Natural killer cell treated with Interleukin-12 subunit alpha and Interleukin-12 subunit beta and Interleukin-15 and Interleukin-18, amount 100 ng/mL, for 72 hours (primary cell): ENCODE data around the gene CACNG5. TPM values are rescaled to one million over a fixed set of nuclear protein-coding genes. Genes with fewer than 3 reads are reported as not detected.

ENCODE experiments used
- ATAC-seq, 2 donors: fragments of 150-1000 bp; cut with Tn5 transposase in 1 of 2; sonication (Bioruptor Pico), chemical (Tn5 transposase) in 1 of 2; 2 replicates each; pipeline ENCODE4 v1.10.0; 2021
- DNase-seq: peaks from one replicate; pipeline ENCODE4 v3.0.0; 2022; ENCODE audit warnings: low spot score
- H3K27ac Mint-ChIP-seq, 2 donors: 1 replicate in 1 of 2; 2 replicates in 1 of 2; pipeline ENCODE4 v1.8.0; 2022; ENCODE audit warnings: mixed read lengths in 2 of 2, mild to moderate bottlenecking in 1 of 2, moderate library complexity in 1 of 2
- H3K27me3 Mint-ChIP-seq, 2 donors: 1 replicate in 1 of 2; 2 replicates in 1 of 2; pipeline ENCODE4 v1.8.0; 2022; ENCODE audit warnings: mixed read lengths in 2 of 2
- H3K36me3 Mint-ChIP-seq: one replicate; pipeline ENCODE4 v1.8.0; 2022; ENCODE audit warnings: mixed read lengths
- H3K4me1 Mint-ChIP-seq, 2 donors: 1 replicate in 1 of 2; 2 replicates in 1 of 2; pipeline ENCODE4 v1.8.0; 2022; ENCODE audit warnings: low read depth in 2 of 2, mixed read lengths in 2 of 2, mild to moderate bottlenecking in 1 of 2
- H3K4me3 Mint-ChIP-seq: one replicate; pipeline ENCODE4 v1.8.0; 2022; ENCODE audit warnings: mixed read lengths
- H3K9me3 Mint-ChIP-seq: 2 replicates; pipeline ENCODE4 v1.8.0; 2022; ENCODE audit warnings: mixed read lengths
- total RNA-seq, 2 donors: library from RNA; stranded (reverse); gene quantifications; one replicate each; pipeline ENCODE4 v1.2.3, GENCODE V29; 2022

The CACNG5 gene
- not detected for total RNA-seq

DNA sequence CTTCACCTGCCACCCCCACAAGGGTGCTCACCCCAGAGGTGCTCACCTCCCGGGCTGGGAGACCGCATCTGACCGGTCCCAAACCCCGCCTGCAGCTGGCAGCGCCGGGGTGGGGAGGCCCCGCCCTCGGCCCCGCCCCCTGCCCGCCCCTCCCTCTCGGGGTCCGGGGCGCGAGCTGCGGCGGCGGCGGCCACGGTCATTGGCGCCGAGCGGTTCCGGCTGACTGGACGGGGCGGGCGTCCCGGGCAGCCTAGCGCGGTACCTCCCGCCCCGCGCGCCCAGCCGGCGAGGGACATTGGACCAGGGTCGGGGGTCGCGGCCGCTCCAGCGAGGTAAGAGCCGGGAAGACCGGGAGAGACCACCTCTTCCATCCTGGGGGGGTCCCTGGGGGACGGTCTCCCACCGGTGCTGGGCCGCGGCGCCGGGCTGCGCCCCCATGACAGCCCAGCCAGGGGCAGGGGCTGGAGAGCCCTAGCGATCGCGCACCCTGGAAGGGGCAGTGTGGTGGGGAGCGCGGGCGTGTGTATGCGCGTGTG lies at the start of gene CACNG5:
Gene CACNG5 (plus strand): TSS at position 199 of the 536 bp plus-strand sequence. CDS start 42,216 bp downstream, outside the sequence.
- peak in 1 of 2 donors; percentile 30 for ATAC-seq

DNA sequence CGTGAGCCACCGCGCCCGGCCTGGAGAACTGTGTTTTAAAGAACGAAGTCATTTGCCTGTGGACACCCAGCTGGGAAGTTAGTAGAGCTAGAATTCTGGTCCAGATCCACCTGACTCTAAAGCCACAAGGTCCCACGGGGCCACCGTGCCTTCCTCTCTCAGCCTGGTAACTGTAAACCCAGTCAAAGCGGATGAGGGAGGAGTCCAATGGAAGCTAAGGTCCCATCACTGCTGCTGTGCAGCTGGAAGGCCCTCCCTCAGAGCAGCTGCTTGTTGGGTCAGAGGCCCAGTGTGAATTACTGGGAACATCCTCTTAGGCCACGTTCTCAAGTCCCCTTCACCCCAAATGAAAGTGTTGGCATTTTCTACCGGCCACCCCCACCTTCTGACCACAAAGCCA lies 48.8 kb upstream of the CACNG5 start:
- H3K4me3 Mint-ChIP-seq: no peak overlapping the region
- H3K27ac Mint-ChIP-seq: no peak overlapping the region
- no peaks in the 10 kb centered on the region for H3K36me3 Mint-ChIP-seq
- no peaks in the 10 kb centered on the region for H3K9me3 Mint-ChIP-seq
- H3K27me3 Mint-ChIP-seq: no peaks in the 10 kb centered on the region
- no peak for ATAC-seq
- peaks cover 1% of the 10 kb centered on the region in 2 donors for H3K4me1 Mint-ChIP-seq
- no peak for DNase-seq

More for the DNA sequence above, at the start of gene CACNG5:
- H3K27me3 Mint-ChIP-seq: peaks cover 33 to 51% of the 10 kb centered on the region in 2 donors
- H3K9me3 Mint-ChIP-seq: no peaks in the 10 kb centered on the region
- no peak within 1 kb of the TSS for H3K4me3 Mint-ChIP-seq
- DNase-seq: no peak
- no peak within 1 kb of the TSS for H3K27ac Mint-ChIP-seq
- no peaks in the 10 kb centered on the region for H3K36me3 Mint-ChIP-seq
- no peaks in the 10 kb centered on the region for H3K4me1 Mint-ChIP-seq

DNA sequence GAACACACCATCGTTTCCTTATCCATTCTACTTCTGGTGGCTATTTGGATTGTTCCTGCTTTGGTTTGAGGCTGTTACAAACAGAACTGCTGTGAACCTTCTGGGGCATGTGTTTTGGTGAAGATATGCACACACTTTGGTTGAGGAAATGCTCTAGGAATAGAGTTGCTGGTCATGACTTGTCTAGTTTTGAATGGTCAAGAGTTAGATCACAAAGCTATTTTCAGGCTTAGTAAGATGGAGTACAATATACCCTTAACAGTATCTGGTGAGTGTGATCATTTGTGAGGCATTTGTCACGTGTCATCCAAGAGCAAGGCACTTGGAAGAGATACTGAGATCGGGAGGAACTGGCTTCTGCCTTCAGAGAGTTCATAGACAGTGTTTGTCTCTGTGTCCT lies 47.0 kb upstream of the CACNG5 start:
- H3K4me3 Mint-ChIP-seq: no peak overlapping the region
- no peaks in the 10 kb centered on the region for H3K27me3 Mint-ChIP-seq
- H3K27ac Mint-ChIP-seq: no peak overlapping the region
- ATAC-seq (no peak), DNase-seq (no peak)
- H3K4me1 Mint-ChIP-seq: peaks cover 6% of the 10 kb centered on the region in 2 donors
- no peaks in the 10 kb centered on the region for H3K36me3 Mint-ChIP-seq
- H3K9me3 Mint-ChIP-seq: no peaks in the 10 kb centered on the region

- Mint-ChIP-seq H3K27me3 (no peaks in the 10 kb centered on the region), H3K4me3 (no peak overlapping the region), H3K9me3 (no peaks in the 10 kb centered on the region), H3K4me1 (peaks cover 6% of the 10 kb centered on the region in 2 donors), H3K36me3 (no peaks in the 10 kb centered on the region), H3K27ac (no peak overlapping the region)
- no peak for ATAC-seq
- DNase-seq: no peak
These were observed 45.8 kb upstream of the CACNG5 start for GRCh38 chr17:66789093-66789492.

- H3K4me3 Mint-ChIP-seq: no peak overlapping the region
- H3K4me1 Mint-ChIP-seq: peaks cover 6% of the 10 kb centered on the region in 2 donors
- H3K27ac Mint-ChIP-seq: no peak overlapping the region
- ATAC-seq: no peak
- H3K9me3 Mint-ChIP-seq: no peaks in the 10 kb centered on the region
- H3K27me3 Mint-ChIP-seq: no peaks in the 10 kb centered on the region
- no peaks in the 10 kb centered on the region for H3K36me3 Mint-ChIP-seq
- no peak for DNase-seq
These were observed 44.9 kb upstream of the CACNG5 start for GRCh38 chr17:66789961-66790437.

- no peaks in the 10 kb centered on the region for H3K27me3 Mint-ChIP-seq
- no peaks in the 10 kb centered on the region for H3K36me3 Mint-ChIP-seq
- H3K9me3 Mint-ChIP-seq: no peaks in the 10 kb centered on the region
- no peak overlapping the region for H3K27ac Mint-ChIP-seq
- DNase-seq (no peak), ATAC-seq (no peak)
- peaks cover 6% of the 10 kb centered on the region in 2 donors for H3K4me1 Mint-ChIP-seq
- no peak overlapping the region for H3K4me3 Mint-ChIP-seq
These were observed 44.3 kb upstream of the CACNG5 start for GRCh38 chr17:66790501-66791061.

DNA sequence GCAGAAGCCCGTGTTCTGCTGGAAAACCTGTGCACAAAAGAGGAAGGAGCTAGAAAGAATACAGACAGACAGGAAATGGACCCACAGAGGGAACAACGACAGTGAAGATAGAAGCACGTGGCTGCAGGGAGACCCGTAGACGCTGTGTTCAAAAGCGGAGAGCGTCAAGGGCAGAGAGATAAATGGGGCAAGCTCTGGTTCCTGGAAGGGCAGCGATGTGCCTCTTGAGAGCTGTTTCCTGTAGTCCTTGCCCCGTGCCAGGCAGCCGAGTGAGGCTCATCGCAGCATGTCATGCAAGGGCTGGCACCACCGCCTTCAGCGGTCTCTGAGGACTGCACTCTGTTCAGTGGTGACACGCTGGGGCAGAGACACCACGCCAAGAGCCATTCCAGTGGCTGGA lies 43.6 kb upstream of the CACNG5 start:
- Mint-ChIP-seq H3K36me3 (no peaks in the 10 kb centered on the region), H3K4me3 (no peak overlapping the region), H3K27ac (no peak overlapping the region), H3K27me3 (no peaks in the 10 kb centered on the region), H3K9me3 (no peaks in the 10 kb centered on the region), H3K4me1 (peaks cover 6 to 9% of the 10 kb centered on the region in 2 donors)
- DNase-seq (no peak), ATAC-seq (peak in 1 of 2 donors; percentile 11)

- H3K36me3 Mint-ChIP-seq: no peaks in the 10 kb centered on the region
- ATAC-seq: no peak
- peaks cover 6 to 15% of the 10 kb centered on the region in 2 donors for H3K4me1 Mint-ChIP-seq
- no peak overlapping the region for H3K4me3 Mint-ChIP-seq
- DNase-seq: no peak
- no peak overlapping the region for H3K27ac Mint-ChIP-seq
- no peaks in the 10 kb centered on the region for H3K9me3 Mint-ChIP-seq
- no peaks in the 10 kb centered on the region for H3K27me3 Mint-ChIP-seq
These were observed 41.1 kb upstream of the CACNG5 start for GRCh38 chr17:66793814-66794213.

DNA sequence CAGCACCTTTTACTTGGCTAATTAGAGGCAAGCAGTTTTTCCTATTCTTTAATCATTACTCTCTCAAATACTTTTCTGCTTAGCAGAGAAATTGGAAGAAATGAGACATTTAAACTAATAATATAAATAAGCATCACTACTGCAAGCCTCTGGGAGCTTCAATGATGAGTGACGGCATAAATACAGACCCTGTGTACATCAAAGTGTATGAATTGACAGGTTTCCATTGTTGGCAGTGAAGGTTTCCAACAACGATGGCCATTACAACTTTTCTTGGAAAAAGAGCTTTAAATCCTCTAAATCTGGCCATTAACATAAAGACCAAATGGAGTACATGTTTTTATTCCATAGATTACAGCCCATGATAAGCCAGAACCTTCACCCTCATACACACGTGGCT lies 39.4 kb upstream of the CACNG5 start:
- H3K4me1 Mint-ChIP-seq: peaks cover 6 to 15% of the 10 kb centered on the region in 2 donors
- no peaks in the 10 kb centered on the region for H3K27me3 Mint-ChIP-seq
- H3K36me3 Mint-ChIP-seq: no peaks in the 10 kb centered on the region
- H3K9me3 Mint-ChIP-seq: no peaks in the 10 kb centered on the region
- no peak for ATAC-seq
- no peak for DNase-seq
- H3K4me3 Mint-ChIP-seq: no peak overlapping the region
- H3K27ac Mint-ChIP-seq: no peak overlapping the region

DNA sequence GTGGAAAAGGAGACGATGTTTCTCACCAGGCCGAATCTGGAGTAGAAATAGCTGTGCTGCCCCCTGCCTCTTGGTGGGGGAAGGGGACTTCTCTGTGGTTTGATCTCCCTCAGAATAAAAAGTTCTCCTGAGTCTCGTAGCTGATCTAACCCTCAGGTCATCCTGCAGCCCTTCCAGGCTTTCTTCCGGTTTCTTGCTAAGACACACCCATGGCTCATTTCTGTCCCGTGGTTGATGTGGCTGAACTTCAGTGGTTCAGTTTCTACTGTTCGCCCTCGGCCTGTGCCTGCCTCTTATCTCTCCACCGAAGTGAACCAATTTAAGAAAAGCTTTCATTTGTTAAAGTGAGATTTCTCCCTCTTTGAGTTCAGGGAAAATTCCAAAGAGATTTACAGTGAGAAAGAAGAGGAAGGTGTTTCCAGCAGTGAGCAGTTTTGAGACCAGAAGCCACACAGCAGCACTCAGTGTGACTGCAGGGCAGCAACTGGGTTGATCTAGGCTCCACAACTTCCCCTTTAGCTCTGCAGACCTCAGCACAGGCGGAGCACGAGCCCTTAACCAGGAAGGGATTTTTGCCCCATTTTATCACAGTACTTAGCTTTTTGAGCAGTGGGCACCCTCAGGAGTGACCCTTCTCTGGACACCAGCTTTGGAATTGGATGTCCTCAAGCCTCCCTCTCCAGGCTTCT lies 34.9 kb upstream of the CACNG5 start:
- H3K4me3 Mint-ChIP-seq: no peak overlapping the region
- DNase-seq (no peak), ATAC-seq (no peak)
- no peaks in the 10 kb centered on the region for H3K36me3 Mint-ChIP-seq
- peaks cover 0 to 9% of the 10 kb centered on the region in 2 donors for H3K4me1 Mint-ChIP-seq
- no peaks in the 10 kb centered on the region for H3K9me3 Mint-ChIP-seq
- no peak overlapping the region for H3K27ac Mint-ChIP-seq
- no peaks in the 10 kb centered on the region for H3K27me3 Mint-ChIP-seq

GRCh38 chr17:66803474-66803951 lies 31.4 kb upstream of the CACNG5 start:
- DNase-seq (no peak), ATAC-seq (no peak)
- no peaks in the 10 kb centered on the region for H3K36me3 Mint-ChIP-seq
- H3K4me3 Mint-ChIP-seq: no peak overlapping the region
- H3K9me3 Mint-ChIP-seq: no peaks in the 10 kb centered on the region
- H3K27ac Mint-ChIP-seq: no peak overlapping the region
- peaks cover 0 to 8% of the 10 kb centered on the region in 2 donors for H3K4me1 Mint-ChIP-seq
- peaks cover 0 to 2% of the 10 kb centered on the region in 2 donors for H3K27me3 Mint-ChIP-seq

GRCh38 chr17:66805567-66805966 lies 29.4 kb upstream of the CACNG5 start:
- Mint-ChIP-seq H3K27me3 (peaks cover 0 to 2% of the 10 kb centered on the region in 2 donors), H3K4me3 (no peak overlapping the region), H3K9me3 (no peaks in the 10 kb centered on the region), H3K36me3 (no peaks in the 10 kb centered on the region), H3K27ac (no peak overlapping the region), H3K4me1 (peaks cover 0 to 8% of the 10 kb centered on the region in 2 donors)
- DNase-seq: no peak
- ATAC-seq: no peak

GRCh38 chr17:66807182-66807581 lies 27.7 kb upstream of the CACNG5 start:
- H3K36me3 Mint-ChIP-seq: no peaks in the 10 kb centered on the region
- no peak for DNase-seq
- no peak overlapping the region for H3K27ac Mint-ChIP-seq
- H3K9me3 Mint-ChIP-seq: no peaks in the 10 kb centered on the region
- no peak for ATAC-seq
- H3K27me3 Mint-ChIP-seq: peaks cover 0 to 2% of the 10 kb centered on the region in 2 donors
- H3K4me1 Mint-ChIP-seq: peaks cover 0 to 8% of the 10 kb centered on the region in 2 donors
- H3K4me3 Mint-ChIP-seq: no peak overlapping the region

GRCh38 chr17:66809408-66809807 lies 25.5 kb upstream of the CACNG5 start:
- H3K4me3 Mint-ChIP-seq: no peak overlapping the region
- peaks cover 0 to 8% of the 10 kb centered on the region in 2 donors for H3K4me1 Mint-ChIP-seq
- H3K27ac Mint-ChIP-seq: no peak overlapping the region
- no peak for ATAC-seq
- peaks cover 10 to 15% of the 10 kb centered on the region in 2 donors for H3K27me3 Mint-ChIP-seq
- no peaks in the 10 kb centered on the region for H3K9me3 Mint-ChIP-seq
- DNase-seq: no peak
- no peaks in the 10 kb centered on the region for H3K36me3 Mint-ChIP-seq
